Duodenal mucosa (tissue), 2 donors: Measurements from ENCODE around the gene ZEB2.

Experiments
- H3K27ac ChIP-seq: one replicate; pipeline ENCODE4 v1.7.0; 2013; ENCODE audit warnings: low read depth, low read length
- H3K27me3 ChIP-seq, 2 donors: one replicate each; pipeline ENCODE4 v1.7.0; 2013; ENCODE audit warnings: low read length in 2 of 2, control low read depth in 1 of 2; ENCODE audit not compliant: insufficient read depth in 2 of 2, control insufficient read depth in 1 of 2
- H3K36me3 ChIP-seq, 2 donors: one replicate each; pipeline ENCODE4 v1.7.0; 2013; ENCODE audit warnings: low read length in 2 of 2, control low read depth in 1 of 2; ENCODE audit not compliant: insufficient read depth in 2 of 2, control insufficient read depth in 1 of 2
- H3K4me1 ChIP-seq, 2 donors: one replicate each; pipeline ENCODE4 v1.7.0; 2013; ENCODE audit warnings: low read length in 2 of 2, control low read depth in 1 of 2; ENCODE audit not compliant: insufficient read depth in 2 of 2, control insufficient read depth in 1 of 2
- H3K4me3 ChIP-seq, 2 donors: one replicate each; pipeline ENCODE4 v1.7.0; 2013; ENCODE audit warnings: low read length in 2 of 2, low read depth in 1 of 2
- H3K9ac ChIP-seq, 2 donors: one replicate each; pipeline ENCODE4 v1.7.0; 2013; ENCODE audit warnings: low read length in 2 of 2, low read depth in 1 of 2
- H3K9me3 ChIP-seq, 2 donors: one replicate each; pipeline ENCODE4 v1.7.0; 2013; ENCODE audit warnings: low read length in 2 of 2, control low read depth in 1 of 2; ENCODE audit not compliant: control insufficient read depth in 1 of 2

Gene ZEB2

DNA sequence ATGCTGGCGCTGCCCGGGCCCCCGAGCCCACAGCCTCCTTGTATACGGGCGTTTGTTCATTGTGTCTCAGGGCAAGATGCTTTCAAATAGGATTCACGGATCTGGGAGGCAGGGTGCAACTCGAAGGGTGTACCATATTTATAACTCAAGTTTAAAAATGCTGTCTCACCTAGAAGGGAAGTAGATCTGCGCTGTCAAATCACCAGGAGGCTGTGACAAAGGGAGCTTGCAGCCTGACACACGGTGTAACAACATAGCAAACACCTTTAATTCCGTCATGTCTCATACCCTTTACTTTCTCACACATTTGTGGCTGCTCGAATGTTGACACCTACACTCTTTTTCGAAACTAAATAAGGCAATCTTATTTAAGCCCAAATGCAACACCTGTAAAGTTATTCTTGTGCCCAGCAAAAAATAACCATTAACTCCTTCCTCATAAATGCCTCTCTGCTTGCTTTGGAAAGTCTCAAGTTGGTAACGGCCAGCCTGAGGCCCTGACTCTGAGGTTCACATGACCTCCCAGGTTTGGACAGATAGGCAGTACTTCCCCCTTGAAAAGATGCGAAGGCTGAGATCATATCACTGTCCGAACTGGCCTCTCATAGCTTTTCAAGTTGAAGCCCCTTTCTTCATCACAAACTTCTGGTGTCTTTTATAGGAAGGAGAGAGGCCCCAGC lies 11.6 kb downstream of the ZEB2 start:
- H3K9ac ChIP-seq: no peak overlapping the region
- H3K4me3 ChIP-seq: peak overlapping the region in 1 of 2 donors; percentile 0
- H3K4me1 ChIP-seq: no peaks in the 10 kb centered on the region
- no peaks in the 10 kb centered on the region for H3K36me3 ChIP-seq
- H3K27ac ChIP-seq: peak overlapping the region; percentile 15
- no peaks in the 10 kb centered on the region for H3K9me3 ChIP-seq
- H3K27me3 ChIP-seq: peaks cover 27 to 30% of the 10 kb centered on the region in 2 donors

DNA sequence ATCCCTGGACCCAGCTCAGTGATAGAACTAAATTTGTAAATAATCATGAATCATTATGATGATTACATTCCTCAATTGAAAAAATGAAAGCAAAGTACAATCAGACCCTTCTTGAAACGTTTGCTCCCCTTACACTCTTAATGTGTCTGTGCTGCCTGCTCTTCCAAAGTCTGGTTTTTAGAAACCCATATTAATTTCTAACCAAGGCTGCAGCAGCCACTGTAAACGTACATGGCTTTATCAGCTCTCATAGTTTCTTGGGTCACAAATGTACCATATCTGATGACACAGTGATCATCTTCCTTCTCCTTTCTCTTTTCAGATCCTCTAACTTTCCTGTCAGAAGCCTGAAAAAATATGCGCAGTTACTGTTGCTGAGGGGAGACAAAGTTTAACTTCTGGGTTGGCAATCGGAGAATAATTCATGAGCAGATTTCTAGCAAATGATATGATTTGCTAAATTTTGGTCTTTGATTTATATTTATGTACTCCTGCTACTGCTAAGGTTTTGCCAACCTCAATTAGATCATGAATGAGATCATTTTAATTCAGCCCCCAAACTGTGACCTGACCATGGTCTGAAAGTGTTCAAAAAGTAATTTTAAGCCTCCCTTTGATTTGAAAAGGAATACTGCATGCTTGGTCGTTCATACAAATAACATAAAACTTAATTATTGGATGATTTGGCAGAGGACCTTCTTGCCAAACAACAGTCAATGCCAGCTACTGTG lies 12.3 kb downstream of the ZEB2 start:
- H3K27ac ChIP-seq: peak overlapping the region; percentile 15
- no peaks in the 10 kb centered on the region for H3K4me1 ChIP-seq
- H3K9ac ChIP-seq: peak overlapping the region in 1 of 2 donors; percentile 12
- peaks cover 19 to 26% of the 10 kb centered on the region in 2 donors for H3K27me3 ChIP-seq
- no peaks in the 10 kb centered on the region for H3K36me3 ChIP-seq
- no peaks in the 10 kb centered on the region for H3K9me3 ChIP-seq
- H3K4me3 ChIP-seq: no peak overlapping the region

DNA sequence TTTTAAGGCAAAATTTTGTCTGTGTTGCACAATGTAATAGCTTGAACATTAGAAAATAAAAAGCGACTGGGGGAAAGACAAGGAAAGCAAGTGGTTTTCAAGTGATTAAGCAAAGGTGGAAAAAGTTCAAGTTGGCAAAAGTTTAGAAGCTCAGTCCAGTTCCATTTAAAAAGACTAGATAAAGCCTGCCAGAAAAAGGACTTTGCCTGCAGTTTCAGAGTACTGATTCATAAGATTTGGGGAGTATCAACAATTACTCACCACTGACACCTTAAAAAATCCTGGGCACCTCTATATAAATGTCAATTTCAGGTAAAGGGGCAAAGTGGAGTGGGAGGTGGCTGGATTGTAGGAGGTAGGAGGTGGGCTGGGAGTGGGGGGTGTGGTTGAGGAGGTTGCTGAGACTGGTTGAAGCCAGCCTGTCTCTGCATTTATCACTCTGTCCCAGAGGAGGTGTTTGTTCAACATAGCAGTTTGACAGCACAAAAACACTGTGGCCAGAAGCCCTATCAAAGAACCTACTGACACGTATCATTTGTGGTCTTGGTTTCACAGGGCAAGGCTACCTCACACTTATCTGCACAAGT lies 14.6 kb downstream of the ZEB2 start:
- H3K4me3 ChIP-seq: no peak overlapping the region
- H3K9ac ChIP-seq: no peak overlapping the region
- no peaks in the 10 kb centered on the region for H3K4me1 ChIP-seq
- no peaks in the 10 kb centered on the region for H3K36me3 ChIP-seq
- no peaks in the 10 kb centered on the region for H3K9me3 ChIP-seq
- no peak overlapping the region for H3K27ac ChIP-seq
- peaks cover 8 to 9% of the 10 kb centered on the region in 2 donors for H3K27me3 ChIP-seq

DNA sequence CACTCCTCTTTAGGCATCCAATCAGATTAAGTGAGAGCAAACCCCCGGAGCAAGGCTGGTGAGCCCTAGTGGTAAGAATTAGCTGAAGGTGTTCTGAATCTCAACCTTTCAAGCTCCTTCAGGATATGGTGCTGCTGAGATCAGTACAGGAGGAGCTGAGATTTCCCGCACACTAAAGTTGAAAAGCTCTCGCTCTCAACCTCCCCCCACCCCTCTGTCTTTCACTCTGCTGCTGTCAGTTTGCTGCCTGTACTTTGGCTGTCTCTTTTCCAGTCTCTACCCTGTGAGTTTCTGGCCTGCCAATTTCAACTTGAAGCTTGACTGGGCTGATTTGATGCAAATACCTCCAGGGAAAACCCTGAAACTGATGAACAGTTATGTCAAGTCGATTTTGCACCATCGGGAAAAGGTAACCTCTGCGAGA lies 15.7 kb downstream of the ZEB2 start:
- Histone ChIP-seq H3K9me3 (no peaks in the 10 kb centered on the region), H3K27ac (no peak overlapping the region), H3K4me3 (no peak overlapping the region), H3K4me1 (no peaks in the 10 kb centered on the region), H3K9ac (no peak overlapping the region), H3K27me3 (peaks cover 3 to 4% of the 10 kb centered on the region in 2 donors), H3K36me3 (no peaks in the 10 kb centered on the region)

DNA sequence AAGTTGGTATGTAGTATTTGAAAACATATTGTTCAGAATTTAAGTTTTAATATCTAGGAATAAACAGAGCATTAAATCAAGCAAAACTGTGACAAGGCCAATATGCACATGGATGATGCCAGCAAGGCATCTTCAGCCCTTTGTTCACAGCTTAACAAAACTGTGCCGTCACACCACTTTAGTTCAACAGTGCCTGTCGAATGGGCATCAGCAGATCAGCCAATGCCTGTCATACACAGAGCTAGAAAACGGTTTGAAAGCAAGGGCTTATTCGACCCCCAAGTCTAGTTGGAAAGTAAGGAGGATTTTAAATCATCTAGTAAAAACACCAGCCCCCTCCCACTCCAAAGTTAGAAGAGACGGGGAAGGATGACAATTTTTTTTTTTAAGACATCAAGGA lies 16.7 kb downstream of the ZEB2 start:
- no peaks in the 10 kb centered on the region for H3K4me1 ChIP-seq
- H3K9me3 ChIP-seq: no peaks in the 10 kb centered on the region
- no peaks in the 10 kb centered on the region for H3K36me3 ChIP-seq
- H3K27me3 ChIP-seq: peaks cover 0 to 4% of the 10 kb centered on the region in 2 donors
- no peak overlapping the region for H3K9ac ChIP-seq
- H3K27ac ChIP-seq: peak overlapping the region; percentile 3
- H3K4me3 ChIP-seq: no peak overlapping the region

DNA sequence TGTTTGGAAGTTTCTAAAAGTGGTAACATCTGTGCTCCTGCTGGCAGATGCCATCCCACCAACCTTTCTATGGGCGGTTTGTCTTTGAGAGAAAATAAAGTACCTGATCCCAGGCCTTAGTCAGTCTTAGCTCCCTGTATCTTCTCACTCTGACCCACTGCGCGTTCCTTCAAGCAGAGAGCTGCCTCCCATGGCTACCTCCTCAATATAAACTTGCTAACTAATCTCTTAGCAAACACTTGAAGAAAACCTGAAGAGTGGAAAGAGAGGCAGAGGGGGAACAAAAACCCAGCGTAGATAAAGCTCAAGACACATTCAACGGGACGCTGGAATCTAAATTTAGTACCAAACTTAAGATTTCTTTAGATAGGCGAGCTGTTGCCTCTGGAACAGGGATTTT lies 17.6 kb downstream of the ZEB2 start:
- H3K27me3 ChIP-seq: peaks cover 0 to 4% of the 10 kb centered on the region in 2 donors
- H3K36me3 ChIP-seq: no peaks in the 10 kb centered on the region
- no peaks in the 10 kb centered on the region for H3K4me1 ChIP-seq
- no peak overlapping the region for H3K27ac ChIP-seq
- no peaks in the 10 kb centered on the region for H3K9me3 ChIP-seq
- H3K9ac ChIP-seq: no peak overlapping the region
- no peak overlapping the region for H3K4me3 ChIP-seq

DNA sequence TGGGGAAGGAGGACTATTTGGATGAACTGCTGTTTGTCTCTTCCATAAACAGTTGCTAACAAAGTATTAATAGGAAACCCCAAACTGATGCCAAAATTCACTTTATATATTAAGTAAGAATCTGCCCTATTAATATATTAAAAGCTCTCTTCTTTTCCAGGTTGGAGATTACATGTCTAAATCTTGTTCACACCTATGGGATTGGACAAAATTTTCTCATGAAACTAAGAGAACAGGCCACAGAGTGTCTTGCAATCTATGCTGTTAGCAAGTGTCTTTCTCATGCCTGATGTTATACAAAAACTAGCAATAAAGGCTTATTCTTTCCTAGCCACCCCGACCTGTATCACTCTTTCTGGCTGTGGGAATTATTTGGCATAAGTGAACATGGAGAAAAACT lies 18.3 kb downstream of the ZEB2 start:
- H3K9me3 ChIP-seq: no peaks in the 10 kb centered on the region
- no peak overlapping the region for H3K4me3 ChIP-seq
- no peaks in the 10 kb centered on the region for H3K36me3 ChIP-seq
- peaks cover 0 to 4% of the 10 kb centered on the region in 2 donors for H3K27me3 ChIP-seq
- no peak overlapping the region for H3K27ac ChIP-seq
- H3K9ac ChIP-seq: no peak overlapping the region
- no peaks in the 10 kb centered on the region for H3K4me1 ChIP-seq

DNA sequence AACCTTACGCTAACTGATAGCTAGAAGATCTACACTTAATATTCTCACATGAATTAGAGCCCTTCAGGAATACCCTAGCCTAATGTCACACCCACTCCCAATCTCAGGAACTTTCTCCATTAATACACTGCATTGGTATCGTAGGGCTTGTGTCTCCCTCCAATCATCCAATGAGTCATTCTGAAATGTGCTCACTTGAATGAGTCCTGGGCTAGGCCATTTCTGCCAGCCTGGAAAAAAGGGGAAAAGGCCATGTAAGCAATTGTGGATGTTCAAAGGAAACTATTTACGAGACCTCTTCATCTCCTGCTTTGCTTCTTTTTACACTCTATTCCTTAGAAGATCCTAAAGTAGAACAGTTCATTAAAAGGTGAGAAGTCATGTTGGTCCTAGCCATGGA lies 18.8 kb downstream of the ZEB2 start:
- H3K27me3 ChIP-seq: peaks cover 0 to 2% of the 10 kb centered on the region in 2 donors
- no peak overlapping the region for H3K4me3 ChIP-seq
- H3K9ac ChIP-seq: no peak overlapping the region
- no peaks in the 10 kb centered on the region for H3K9me3 ChIP-seq
- H3K36me3 ChIP-seq: no peaks in the 10 kb centered on the region
- H3K4me1 ChIP-seq: no peaks in the 10 kb centered on the region
- H3K27ac ChIP-seq: no peak overlapping the region

DNA sequence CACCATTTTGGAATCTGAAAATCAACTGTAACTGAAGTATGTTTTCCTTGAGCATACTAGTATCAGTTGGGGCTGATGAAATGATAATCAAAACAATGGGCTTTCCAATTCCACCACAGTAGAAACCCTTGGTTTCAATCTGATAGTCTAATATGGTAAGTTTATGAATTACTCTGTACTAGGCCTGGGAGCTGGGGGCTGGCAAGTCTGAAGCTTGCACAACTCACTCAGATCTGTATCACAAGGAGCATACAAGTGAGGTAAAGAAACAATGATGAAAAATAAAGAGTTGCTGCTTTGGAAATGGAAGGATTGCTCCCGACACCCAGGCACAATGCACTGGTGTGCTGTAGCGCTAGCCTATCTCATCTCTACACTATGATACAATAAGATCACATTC lies 19.4 kb downstream of the ZEB2 start:
- Histone ChIP-seq H3K4me1 (peaks cover 3 to 5% of the 10 kb centered on the region in 2 donors), H3K4me3 (no peak overlapping the region), H3K9me3 (no peaks in the 10 kb centered on the region), H3K27me3 (no peaks in the 10 kb centered on the region), H3K27ac (no peak overlapping the region), H3K36me3 (no peaks in the 10 kb centered on the region), H3K9ac (no peak overlapping the region)

DNA sequence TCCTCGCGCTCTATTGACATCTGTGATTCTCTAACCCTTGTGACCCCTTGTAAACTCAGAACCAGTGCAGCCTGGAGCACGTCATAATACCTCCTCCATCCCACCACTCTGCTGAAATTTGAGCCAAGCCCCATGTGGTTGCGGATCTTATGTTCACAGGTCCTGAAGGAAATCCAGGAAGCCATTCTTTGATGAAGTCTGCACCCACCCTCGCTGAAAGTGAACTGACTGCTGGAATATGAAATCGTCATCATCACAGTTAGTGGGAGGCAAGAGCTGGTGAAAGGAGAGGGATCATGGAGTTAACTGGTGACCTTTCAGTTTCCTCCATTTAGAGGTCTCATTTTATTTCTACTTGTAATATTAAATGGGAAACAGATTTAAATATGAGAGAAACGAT lies 21.6 kb downstream of the ZEB2 start:
- Histone ChIP-seq H3K4me3 (no peak overlapping the region), H3K4me1 (peaks cover 6 to 8% of the 10 kb centered on the region in 2 donors), H3K27me3 (no peaks in the 10 kb centered on the region), H3K27ac (no peak overlapping the region), H3K9me3 (no peaks in the 10 kb centered on the region), H3K9ac (no peak overlapping the region), H3K36me3 (no peaks in the 10 kb centered on the region)
